H1 (cell line): Measurements from ENCODE around the gene NAA16. TPM values are rescaled to one million over a fixed set of nuclear protein-coding genes. Genes with fewer than 3 reads are reported as not detected.

Experiments used
- CTCF ChIA-PET: fragments of 300-600 bp; sonication (Branson Sonifier 250); formaldehyde crosslinking; loops from one replicate; lab custom pipeline; 2021; ENCODE audit not compliant: partially characterized antibody; lab: Charles Lee
- POLR2A ChIA-PET: fragments of 300-600 bp; sonication (Branson Sonifier 250); formaldehyde crosslinking; loops from one replicate; lab custom pipeline; 2021; ENCODE audit warnings: inconsistent platforms; ENCODE audit not compliant: partially characterized antibody; lab: Charles Lee
- DNase-seq, 2 experiments: peaks; one replicate each; pipeline versions ENCODE4 v3.0.0 to v3.0.0-alpha.2; 2010 to 2022; ENCODE audit warnings: low spot score in 2 of 2, low read depth in 1 of 2, mixed read lengths in 1 of 2
- FAIRE-seq: peaks from 2 replicates; lab custom pipeline; 2011; peaks lifted over from hg19 to GRCh38; lab: Jason Lieb, UNC
- H2AFZ ChIP-seq: 2 replicates; pipeline ENCODE4 v1.8.1; 2012; ENCODE audit warnings: low read length, inconsistent platforms
- H2AK5ac ChIP-seq: 2 replicates; pipeline ENCODE4 v1.6.1; 2013; ENCODE audit warnings: low read depth, low read length
- H2BK120ac ChIP-seq: replicated peaks from 2 replicates; pipeline ENCODE3; 2013; ENCODE audit warnings: low read depth, low read length, inconsistent platforms
- H2BK12ac ChIP-seq: 2 replicates; pipeline ENCODE4 v1.6.1; 2013; ENCODE audit warnings: low read depth, low read length
- H2BK15ac ChIP-seq: 2 replicates; pipeline ENCODE4 v1.6.1; 2013; ENCODE audit warnings: low read length
- H2BK20ac ChIP-seq: 2 replicates; pipeline ENCODE4 v1.6.1; 2013; ENCODE audit warnings: low read length
- H2BK5ac ChIP-seq: 2 replicates; pipeline ENCODE4 v1.6.1; 2013; ENCODE audit warnings: low read depth, low read length
- H3K14ac ChIP-seq: 2 replicates; pipeline ENCODE4 v1.6.1; 2013; ENCODE audit warnings: inconsistent platforms; ENCODE audit not compliant: insufficient read length
- H3K18ac ChIP-seq: 2 replicates; pipeline ENCODE4 v1.6.1; 2013; ENCODE audit warnings: low read length; ENCODE audit errors: extremely low read depth
- H3K23ac ChIP-seq: 2 replicates; pipeline ENCODE4 v1.6.1; 2013; ENCODE audit warnings: inconsistent platforms; ENCODE audit not compliant: insufficient read length
- H3K23me2 ChIP-seq: 2 replicates; pipeline ENCODE4 v1.6.1; 2013; ENCODE audit warnings: low read depth, low read length
- H3K27ac ChIP-seq: 2 replicates; pipeline ENCODE4 v1.6.1; 2011; ENCODE audit warnings: low read depth, low read length, inconsistent platforms
- H3K27me3 ChIP-seq, 4 experiments: replicated peaks in 1 of 4; 1 replicate in 1 of 4; 2 replicates in 3 of 4; pipeline versions ENCODE4 v1.6.1 to v1.8.1; 2011 to 2013; ENCODE audit warnings: low read length in 3 of 4, mild to moderate bottlenecking in 3 of 4, inconsistent platforms in 2 of 4, mixed read lengths in 2 of 4, moderate library complexity in 1 of 4; ENCODE audit not compliant: control insufficient read depth in 3 of 4, insufficient read depth in 3 of 4; ENCODE audit errors: extremely low read depth in 1 of 4
- H3K36me3 ChIP-seq, 4 experiments: 2 replicates each; pipeline versions ENCODE4 v1.6.1 to v1.8.1; 2011 to 2013; ENCODE audit warnings: mild to moderate bottlenecking in 4 of 4, low read length in 3 of 4, moderate library complexity in 2 of 4, control low read depth in 1 of 4, inconsistent platforms in 1 of 4; ENCODE audit not compliant: insufficient read depth in 4 of 4, control insufficient read depth in 2 of 4
- H3K4ac ChIP-seq: replicated peaks from 2 replicates; pipeline ENCODE3; 2013; ENCODE audit warnings: low read length, low read depth, mixed read lengths, inconsistent platforms; ENCODE audit not compliant: insufficient read length
- H3K4me1 ChIP-seq, 4 experiments: replicated peaks in 1 of 4; 1 replicate in 1 of 4; 2 replicates in 3 of 4; pipeline versions ENCODE4 v1.6.1 to v1.8.1; 2011 to 2013; ENCODE audit warnings: low read length in 3 of 4, inconsistent platforms in 2 of 4, mixed read lengths in 1 of 4; ENCODE audit not compliant: insufficient read depth in 4 of 4, control insufficient read depth in 3 of 4
- H3K4me2 ChIP-seq, 2 experiments: 2 replicates each; pipeline versions ENCODE4 v1.6.1 to v1.8.1; 2011 to 2013; ENCODE audit warnings: low read depth in 2 of 2, low read length in 2 of 2, control low read depth in 1 of 2, inconsistent platforms in 1 of 2, mild to moderate bottlenecking in 1 of 2; ENCODE audit not compliant: insufficient read depth in 1 of 2
- H3K4me3 ChIP-seq, 4 experiments: fragments of 200-600, 300-600 bp in 1 of 4; sonication (generic), shearing (Covaris generic), sonication (Bioruptor Twin) in 1 of 4; 2 replicates each; pipeline versions ENCODE4 v1.5.1 to v1.8.1; 2011 to 2016; ENCODE audit warnings: low read length in 4 of 4, low read depth in 3 of 4, control low read depth in 2 of 4, inconsistent platforms in 2 of 4, mild to moderate bottlenecking in 2 of 4, mixed read lengths in 1 of 4, moderate library complexity in 1 of 4; ENCODE audit not compliant: insufficient read depth in 2 of 4; ENCODE audit errors: extremely low read depth in 1 of 4
- H3K56ac ChIP-seq: replicated peaks from 2 replicates; pipeline ENCODE3; 2013; ENCODE audit warnings: low read depth, mild to moderate bottlenecking, mixed read lengths, low read length, inconsistent platforms; ENCODE audit not compliant: insufficient read length
- H3K79me1 ChIP-seq: 2 replicates; pipeline ENCODE4 v1.6.1; 2013; ENCODE audit warnings: low read depth, low read length, control low read depth
- H3K79me2 ChIP-seq, 2 experiments: 2 replicates each; pipeline versions ENCODE4 v1.6.1 to v1.8.1; 2012 to 2013; ENCODE audit warnings: low read length in 2 of 2, mild to moderate bottlenecking in 2 of 2, inconsistent platforms in 1 of 2; ENCODE audit not compliant: insufficient read depth in 2 of 2, control insufficient read depth in 1 of 2
- H3K9ac ChIP-seq, 4 experiments: replicated peaks in 1 of 4; 1 replicate in 1 of 4; 2 replicates in 3 of 4; pipeline versions ENCODE4 v1.6.1 to v1.8.1; 2011 to 2013; ENCODE audit warnings: low read depth in 3 of 4, low read length in 3 of 4, control low read depth in 2 of 4, mild to moderate bottlenecking in 2 of 4, moderate library complexity in 2 of 4, inconsistent platforms in 1 of 4; ENCODE audit errors: extremely low read depth in 1 of 4
- H3K9me3 ChIP-seq, 2 experiments: 2 replicates each; pipeline versions ENCODE4 v1.6.1 to v1.8.1; 2012 to 2013; ENCODE audit warnings: mild to moderate bottlenecking in 2 of 2, moderate library complexity in 2 of 2, control low read depth in 1 of 2, inconsistent platforms in 1 of 2, low read depth in 1 of 2, low read length in 1 of 2, mixed read lengths in 1 of 2; ENCODE audit not compliant: insufficient read depth in 2 of 2
- H4K20me1 ChIP-seq, 2 experiments: replicated peaks in 1 of 2; 2 replicates each; pipeline versions ENCODE3 to v1.8.1; 2011 to 2013; ENCODE audit warnings: inconsistent platforms in 2 of 2, low read length in 2 of 2, mild to moderate bottlenecking in 1 of 2; ENCODE audit not compliant: insufficient read depth in 2 of 2, control insufficient read depth in 1 of 2
- H4K5ac ChIP-seq: 2 replicates; pipeline ENCODE4 v1.6.1; 2013; ENCODE audit warnings: low read length, low read depth, mixed read lengths, inconsistent platforms; ENCODE audit not compliant: insufficient read length
- H4K8ac ChIP-seq: 2 replicates; pipeline ENCODE4 v1.8.0; 2013; ENCODE audit warnings: mild to moderate bottlenecking, moderate library complexity, low read length, inconsistent platforms; ENCODE audit not compliant: insufficient read depth; ENCODE audit errors: extremely low read depth
- H4K91ac ChIP-seq: replicated peaks from 2 replicates; pipeline ENCODE3; 2013; ENCODE audit warnings: low read length, mixed read lengths, inconsistent platforms; ENCODE audit not compliant: insufficient read length
- ASH2L ChIP-seq: fragments of 200-600, 300-600 bp; sonication (generic); IDR thresholded peaks from one replicate; pipeline ENCODE4 v1.7.1; 2017; ENCODE audit warnings: low read length
- CTCF ChIP-seq, 3 experiments: IDR thresholded peaks; 1 replicate in 2 of 3; 2 replicates in 1 of 3; pipeline versions ENCODE4 v1.5.1 to v1.6.1; 2011; ENCODE audit warnings: low read length in 3 of 3, mild to moderate bottlenecking in 3 of 3, inconsistent platforms in 2 of 3, low read depth in 1 of 3, moderate library complexity in 1 of 3; ENCODE audit not compliant: insufficient read depth in 1 of 3; ENCODE audit errors: control extremely low read depth in 1 of 3
- EZH2 ChIP-seq: fragments of 200-600 bp; sonication (generic); IDR thresholded peaks from 2 replicates; pipeline ENCODE4 v1.7.1; 2012; ENCODE audit warnings: low read depth, mild to moderate bottlenecking, moderate library complexity, low read length, inconsistent platforms; ENCODE audit not compliant: severe bottlenecking
- HDAC2 ChIP-seq, 2 experiments: fragments of 300-600 bp in 1 of 2; sonication (generic) in 1 of 2; IDR thresholded peaks; 2 replicates each; pipeline ENCODE4 v1.6.1; 2011 to 2012; ENCODE audit warnings: low read depth in 2 of 2, low read length in 2 of 2, mild to moderate bottlenecking in 2 of 2, moderate library complexity in 2 of 2, borderline replicate concordance in 1 of 2, inconsistent platforms in 1 of 2
- MAX ChIP-seq: IDR thresholded peaks from 2 replicates; pipeline ENCODE4 v1.6.1; 2012; ENCODE audit warnings: inconsistent platforms
- RNF2 ChIP-seq: fragments of 200-900, 300-1000 bp; sonication (generic); IDR thresholded peaks from 2 replicates; pipeline ENCODE4 v1.7.1; 2016; ENCODE audit warnings: borderline replicate concordance, low read depth, mild to moderate bottlenecking, antibody characterized with exemption, low read length; ENCODE audit not compliant: poor library complexity, severe bottlenecking; ENCODE audit errors: missing control alignments
- SP1 ChIP-seq: IDR thresholded peaks from 2 replicates; pipeline ENCODE4 v1.6.1; 2011; ENCODE audit warnings: low read depth, low read length
- TEAD4 ChIP-seq: IDR thresholded peaks from 2 replicates; pipeline ENCODE4 v1.6.1; 2012; ENCODE audit warnings: low read depth, low read length, inconsistent platforms, mixed read lengths
- WGBS, 2 experiments: shearing (Covaris generic) in 1 of 2; methylation state at CpG; one replicate each; pipeline versions ENCODE4 v1.1.6 to v1.1.7; 2013 to 2015; ENCODE audit warnings: low lambda C conversion rate in 2 of 2, mixed read lengths in 2 of 2, inconsistent platforms in 1 of 2, low coverage in 1 of 2, missing lambda C conversion rate in 1 of 2; ENCODE audit not compliant: insufficient replicate concordance in 2 of 2, insufficient coverage in 1 of 2, insufficient read length in 1 of 2; ENCODE audit errors: extremely low coverage in 1 of 2, missing lambda C conversion rate in 1 of 2; 5-methylcytosine and 5-hydroxymethylcytosine counted together
- polyA plus RNA-seq, 7 experiments: library from polyadenylated mRNA; depleted of rRNA in 3 of 7; stranded (reverse) in 5 of 7; unstranded in 2 of 7; fragments of >200 nt in 5 of 7; fragments of 200-250 nt in 2 of 7; gene quantifications; 1 replicate in 5 of 7; 2 replicates in 1 of 7; 4 replicates in 1 of 7; pipeline versions ENCODE4 v1.2.1 to v1.2.3, GENCODE V29; 2011 to 2013; ENCODE audit warnings: missing spikeins in 2 of 7, mixed read lengths in 2 of 7
- total RNA-seq: library from RNA; stranded (reverse); fragmentation: NEBNext Ultra II Directional; extraction: Animal tissue kit (Norgen Biotek cat#: 25700); gene quantifications from 2 replicates; pipeline ENCODE4 v1.2.1, GENCODE V29; 2021

The NAA16 gene
- total and polyA plus RNA-seq, 2 of the 8 experiments (the other 6 are each of a cell fraction or from before 2014, with no cell fraction given): 11.4 to 40.0 TPM

- Histone ChIP-seq H2AFZ (no peak overlapping the region), H3K9me3 (no peaks in the 10 kb centered on the region), H4K5ac (no peak overlapping the region), H4K8ac (no peak overlapping the region), H2AK5ac (no peak overlapping the region), H3K79me2 (no peaks in the 10 kb centered on the region), H3K14ac (no peak overlapping the region), H2BK12ac (no peak overlapping the region), H2BK5ac (no peak overlapping the region), H2BK120ac (no peak overlapping the region), H3K23ac (no peak overlapping the region), H4K91ac (no peak overlapping the region), H2BK15ac (no peak overlapping the region), H3K79me1 (no peaks in the 10 kb centered on the region), H3K27me3 (no peaks in the 10 kb centered on the region), H3K9ac (no peak overlapping the region), H4K20me1 (no peaks in the 10 kb centered on the region), H3K36me3 (no peaks in the 10 kb centered on the region), H3K27ac (no peak overlapping the region), H3K4me1 (no peaks in the 10 kb centered on the region), H3K4me3 (no peak overlapping the region), H2BK20ac (no peak overlapping the region), H3K4ac (no peak overlapping the region), H3K4me2 (no peak overlapping the region), H3K23me2 (no peaks in the 10 kb centered on the region), H3K56ac (no peak overlapping the region), H3K18ac (no peak overlapping the region)
- no peak for DNase-seq
- no peak for FAIRE-seq
- ChIA-PET CTCF (interaction anchor here (0.6 to 2.9 kb wide), 14 partner anchors 9 to 329 kb away, joined by 3 to 16 read pairs (median 4); no protein-coding TSS in a partner anchor), POLR2A (no interaction called here)
- whole genome bisulfite sequencing, 2 experiments: 93% methylated on average over 20 of the region's 20 CpGs; no CpG with 5 or more reads in 1 of the 2 experiments
- no peak for TF ChIP-seq EZH2
- no peak for TF ChIP-seq ASH2L
- TF ChIP-seq HDAC2 (IDR thresholded peaks at IDR 0.05; ENCODE audit: borderline replicate concordance in 1 of 2, low read depth in 2 of 2, low read length in 2 of 2): no peak
- TF ChIP-seq RNF2: no peak
- peak in 2 of 3 experiments; percentile 4 to 26; a peak in 1 of 4 replicates for TF ChIP-seq CTCF (IDR thresholded peaks at IDR 0.05; ENCODE audit: control extremely low read depth in 1 of 3, insufficient read depth in 1 of 3, low read depth in 1 of 3, low read length in 3 of 3)
- TF ChIP-seq TEAD4: no peak
- no peak for TF ChIP-seq MAX
- TF ChIP-seq SP1: no peak
Observed at GRCh38 chr13:41384749-41385503, 73.9 kb downstream of the NAA16 start.
